GM18867 (cell line): ENCODE results near the gene EIF1.
A peak's percentile ranks its signal among the peaks of the same experiment; 100 is the strongest.
"Not testable (repeated sequence)": the region's sequence is repeated elsewhere in the genome, so short reads cannot be mapped to it uniquely, and the experiment has no call there.

ENCODE experiments used
- ATAC-seq: cut with Tn5 transposase; IDR thresholded peaks from one replicate; pipeline ENCODE4 v1.9.1; 2021; ENCODE audit warnings: mild to moderate bottlenecking, moderate library complexity; ENCODE audit not compliant: unreplicated experiment

EIF1 gene

GRCh38 chr17:41688641-41689496 lies at the start of gene EIF1:
Gene EIF1, plus strand, starts transcription at chr17:41688885. Its CDS starts 154 bp downstream, at chr17:41689039.
- ATAC-seq = peak; percentile 72

GRCh38 chr17:41638941-41639340 lies 49.7 kb upstream of the EIF1 start:
- no peak for ATAC-seq

- ATAC-seq = no peak
Measured at GRCh38 chr17:41639492-41640473, 48.9 kb upstream of the EIF1 start.

GRCh38 chr17:41640596-41640995 lies 48.1 kb upstream of the EIF1 start:
- ATAC-seq = not testable (repeated sequence)

GRCh38 chr17:41642252-41643156 lies 46.2 kb upstream of the EIF1 start:
- ATAC-seq = no peak

- ATAC-seq = no peak
Measured at GRCh38 chr17:41647038-41647813, 41.5 kb upstream of the EIF1 start.

GRCh38 chr17:41647940-41648410 lies 40.7 kb upstream of the EIF1 start:
- no peak for ATAC-seq

GRCh38 chr17:41648411-41649195 lies 40.1 kb upstream of the EIF1 start:
- peak; percentile 47 for ATAC-seq

GRCh38 chr17:41649923-41650519 lies 38.7 kb upstream of the EIF1 start:
- no peak for ATAC-seq

GRCh38 chr17:41650794-41651624 lies 37.7 kb upstream of the EIF1 start:
- ATAC-seq = no peak

GRCh38 chr17:41651625-41652460 lies 36.8 kb upstream of the EIF1 start:
- no peak for ATAC-seq

GRCh38 chr17:41652461-41652970 lies 36.2 kb upstream of the EIF1 start:
- ATAC-seq = no peak

GRCh38 chr17:41653421-41653820 lies 35.3 kb upstream of the EIF1 start:
- no peak for ATAC-seq

- no peak for ATAC-seq
Measured at GRCh38 chr17:41653892-41654677, 34.6 kb upstream of the EIF1 start.

- no peak for ATAC-seq
Measured at GRCh38 chr17:41654678-41655607, 33.7 kb upstream of the EIF1 start.
